Mesendoderm (in vitro differentiated cells): ENCODE measurements around the gene RASSF10.

ENCODE experiments used
- DNase-seq: peaks from one replicate; pipeline ENCODE4 v3.0.0; 2013
- H2AK5ac ChIP-seq: 2 replicates; pipeline ENCODE4 v1.6.1; 2013; ENCODE audit warnings: low read length, inconsistent platforms
- H2BK120ac ChIP-seq: 2 replicates; pipeline ENCODE4 v1.6.1; 2013; ENCODE audit warnings: low read depth, mild to moderate bottlenecking, low read length, moderate library complexity, mixed read lengths
- H2BK15ac ChIP-seq: replicated peaks from 2 replicates; pipeline ENCODE4 v1.6.1; 2013; ENCODE audit warnings: low read depth, mild to moderate bottlenecking, moderate library complexity
- H2BK5ac ChIP-seq: 2 replicates; pipeline ENCODE4 v1.6.1; 2013; ENCODE audit warnings: low read length, inconsistent platforms
- H3K18ac ChIP-seq: 2 replicates; pipeline ENCODE4 v1.6.1; 2013; ENCODE audit warnings: mild to moderate bottlenecking, low read length, mixed read lengths
- H3K23ac ChIP-seq: one replicate; pipeline ENCODE4 v1.6.1; 2013; ENCODE audit warnings: low read length
- H3K27ac ChIP-seq: 2 replicates; pipeline ENCODE4 v1.5.1; 2013; ENCODE audit warnings: low read depth, mild to moderate bottlenecking, inconsistent platforms, low read length, moderate library complexity
- H3K27me3 ChIP-seq: 2 replicates; pipeline ENCODE4 v1.6.1; 2013; ENCODE audit warnings: low read length, control low read depth, mild to moderate bottlenecking, inconsistent platforms; ENCODE audit not compliant: insufficient read depth, poor library complexity
- H3K36me3 ChIP-seq: 2 replicates; pipeline ENCODE4 v1.6.1; 2013; ENCODE audit warnings: low read length, inconsistent platforms; ENCODE audit not compliant: control insufficient read depth, insufficient read depth
- H3K4ac ChIP-seq: one replicate; pipeline ENCODE4 v1.6.1; 2013; ENCODE audit warnings: low read depth, mild to moderate bottlenecking, low read length, moderate library complexity
- H3K4me1 ChIP-seq: 2 replicates; pipeline ENCODE4 v1.6.1; 2013; ENCODE audit warnings: low read depth, low read length, inconsistent platforms; ENCODE audit not compliant: control insufficient read depth
- H3K4me2 ChIP-seq: 2 replicates; pipeline ENCODE4 v1.6.1; 2013; ENCODE audit warnings: low read length
- H3K4me3 ChIP-seq: 2 replicates; pipeline ENCODE4 v1.5.1; 2013; ENCODE audit warnings: mild to moderate bottlenecking, low read length
- H3K56ac ChIP-seq: one replicate; pipeline ENCODE4 v1.6.1; 2013; ENCODE audit warnings: low read length
- H3K79me1 ChIP-seq: 2 replicates; pipeline ENCODE4 v1.6.1; 2013; ENCODE audit warnings: low read length, inconsistent platforms
- H3K79me2 ChIP-seq: 2 replicates; pipeline ENCODE4 v1.6.1; 2013; ENCODE audit warnings: mild to moderate bottlenecking, low read length; ENCODE audit not compliant: control insufficient read depth, insufficient read depth
- H3K9ac ChIP-seq: 2 replicates; pipeline ENCODE4 v1.6.1; 2013; ENCODE audit warnings: low read length, inconsistent platforms
- H4K5ac ChIP-seq: one replicate; pipeline ENCODE4 v1.6.1; 2013; ENCODE audit warnings: low read length
- H4K8ac ChIP-seq: one replicate; pipeline ENCODE4 v1.6.1; 2013; ENCODE audit warnings: low read depth, mild to moderate bottlenecking, control low read depth, low read length, moderate library complexity
- WGBS: extraction: QIAGEN DNeasy Blood & Tissue Kit; methylation state at CpG from one replicate; pipeline ENCODE4 v1.1.7; 2013; ENCODE audit warnings: low lambda C conversion rate, missing lambda C conversion rate; ENCODE audit not compliant: insufficient coverage; ENCODE audit errors: extremely low coverage; 5-methylcytosine and 5-hydroxymethylcytosine counted together

RASSF10 gene

DNA sequence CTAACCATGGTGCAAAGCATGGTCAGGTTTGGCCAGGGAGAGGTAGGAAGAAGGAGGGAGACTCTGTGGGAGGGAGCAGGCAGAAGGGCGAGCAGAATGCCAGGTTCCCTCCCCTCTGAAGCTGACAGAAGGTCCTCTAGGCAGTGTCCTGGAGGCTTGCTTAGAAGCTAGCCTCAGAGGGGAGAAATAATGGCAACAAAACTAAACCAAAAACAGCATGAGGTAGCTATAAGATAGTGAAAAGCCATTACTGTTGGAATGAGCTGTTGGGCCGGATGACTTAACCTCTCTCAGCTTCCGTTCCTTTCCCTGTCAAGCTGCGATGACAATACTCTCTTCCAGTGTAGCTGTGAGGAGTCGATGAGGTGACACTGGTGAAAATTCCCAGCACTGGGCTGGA lies 36.6 kb downstream of the RASSF10 start:
- Histone ChIP-seq H3K79me2 (no peaks in the 10 kb centered on the region), H4K5ac (no peak overlapping the region), H3K23ac (no peak overlapping the region), H3K9ac (no peak overlapping the region), H2AK5ac (no peak overlapping the region), H3K4me1 (peaks cover 2% of the 10 kb centered on the region), H3K4me3 (no peak overlapping the region), H2BK120ac (no peak overlapping the region), H3K4ac (no peak overlapping the region), H2BK5ac (no peak overlapping the region), H3K27me3 (no peaks in the 10 kb centered on the region), H3K56ac (no peak overlapping the region), H3K27ac (no peak overlapping the region), H3K36me3 (no peaks in the 10 kb centered on the region), H3K18ac (no peak overlapping the region), H3K4me2 (no peak overlapping the region), H2BK15ac (no peak overlapping the region), H4K8ac (no peak overlapping the region), H3K79me1 (no peaks in the 10 kb centered on the region)
- peak; percentile 68 for DNase-seq
- WGBS, result no CpG with 5 or more reads among the region's 5 CpGs

DNA sequence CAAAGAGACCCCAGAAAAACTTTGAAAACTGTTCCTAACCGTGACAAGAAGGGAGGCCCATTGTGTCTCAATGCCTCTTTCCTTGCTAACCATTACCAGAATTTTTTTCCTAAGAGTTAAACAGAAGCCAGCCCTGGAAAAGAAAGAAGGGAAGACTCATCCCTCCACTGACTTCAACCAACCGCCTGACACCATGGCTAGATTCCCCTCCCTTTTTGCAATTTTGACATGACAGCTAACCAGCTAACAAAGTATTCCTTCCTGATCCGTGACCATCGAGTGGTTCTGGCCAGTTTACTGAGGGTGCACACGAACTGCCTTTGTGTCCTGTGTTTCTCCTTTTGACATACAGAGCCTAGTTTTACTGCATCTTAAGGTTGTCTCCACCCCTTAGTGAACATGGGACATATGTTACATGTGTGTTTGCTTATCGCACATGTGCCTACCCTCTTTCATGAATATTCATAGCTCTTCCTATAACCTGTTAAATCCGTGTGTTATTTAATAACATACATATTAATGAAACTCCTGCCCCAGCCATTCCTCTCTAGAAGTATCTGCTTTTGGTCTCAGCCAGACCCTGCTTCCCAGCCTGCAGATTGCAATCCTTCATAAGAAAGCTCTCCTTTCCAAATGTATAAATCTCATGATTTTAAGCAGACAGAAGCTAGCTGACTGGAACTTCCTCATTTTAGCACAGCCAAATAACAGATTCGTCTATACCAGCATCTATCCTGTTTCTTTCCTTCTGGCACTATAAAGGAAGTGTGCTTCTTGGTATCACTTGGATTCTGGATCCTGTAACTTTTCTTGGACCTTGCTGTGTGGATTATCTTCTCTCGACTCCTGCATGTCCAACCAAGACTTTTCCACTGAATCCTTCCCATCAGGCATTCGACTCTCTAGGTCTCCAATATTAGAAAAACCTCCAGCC lies 37.8 kb downstream of the RASSF10 start:
- Histone ChIP-seq H3K56ac (no peak overlapping the region), H3K36me3 (no peaks in the 10 kb centered on the region), H3K79me2 (no peaks in the 10 kb centered on the region), H3K9ac (no peak overlapping the region), H3K27ac (no peak overlapping the region), H3K79me1 (no peaks in the 10 kb centered on the region), H2BK15ac (no peak overlapping the region), H2BK5ac (no peak overlapping the region), H3K23ac (no peak overlapping the region), H3K4me3 (no peak overlapping the region), H3K4me1 (peaks cover 2% of the 10 kb centered on the region), H3K4ac (no peak overlapping the region), H3K18ac (no peak overlapping the region), H4K5ac (no peak overlapping the region), H2AK5ac (no peak overlapping the region), H4K8ac (no peak overlapping the region), H3K27me3 (no peaks in the 10 kb centered on the region), H2BK120ac (no peak overlapping the region), H3K4me2 (no peak overlapping the region)
- no peak for DNase-seq
- no CpG with 5 or more reads among the region's 10 CpGs for WGBS

DNA sequence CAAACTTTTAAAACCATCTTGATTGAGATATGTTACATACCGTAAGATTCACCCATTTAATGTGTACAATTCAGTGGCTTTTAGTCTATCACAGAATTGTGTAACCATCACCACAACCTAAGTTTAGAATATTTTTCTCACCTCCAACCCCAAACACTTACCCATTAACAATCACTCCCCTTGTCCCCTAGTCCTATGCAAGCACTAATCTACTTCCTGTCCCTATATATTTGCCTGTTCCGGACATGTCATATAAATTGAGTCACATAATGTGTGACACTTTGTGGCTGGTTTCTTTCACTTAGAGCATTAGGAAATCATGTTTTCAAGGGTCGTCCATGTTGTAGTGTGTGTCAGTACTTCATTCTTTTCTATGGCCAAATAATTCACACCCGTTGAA lies 38.8 kb downstream of the RASSF10 start:
- H3K18ac ChIP-seq, result no peak overlapping the region
- no peak overlapping the region for H4K5ac ChIP-seq
- no peak overlapping the region for H3K27ac ChIP-seq
- no CpG with 5 or more reads among the region's 4 CpGs for WGBS
- H3K4me1 ChIP-seq, result peaks cover 8% of the 10 kb centered on the region
- H3K4ac ChIP-seq, result no peak overlapping the region
- no peak overlapping the region for H4K8ac ChIP-seq
- no peaks in the 10 kb centered on the region for H3K79me1 ChIP-seq
- H3K9ac ChIP-seq, result no peak overlapping the region
- H3K4me2 ChIP-seq, result no peak overlapping the region
- no peak overlapping the region for H3K4me3 ChIP-seq
- H2BK120ac ChIP-seq, result no peak overlapping the region
- no peak overlapping the region for H2AK5ac ChIP-seq
- H3K23ac ChIP-seq, result no peak overlapping the region
- no peak for DNase-seq
- no peaks in the 10 kb centered on the region for H3K36me3 ChIP-seq
- no peak overlapping the region for H3K56ac ChIP-seq
- no peak overlapping the region for H2BK5ac ChIP-seq
- no peak overlapping the region for H2BK15ac ChIP-seq
- H3K79me2 ChIP-seq, result no peaks in the 10 kb centered on the region
- no peaks in the 10 kb centered on the region for H3K27me3 ChIP-seq

DNA sequence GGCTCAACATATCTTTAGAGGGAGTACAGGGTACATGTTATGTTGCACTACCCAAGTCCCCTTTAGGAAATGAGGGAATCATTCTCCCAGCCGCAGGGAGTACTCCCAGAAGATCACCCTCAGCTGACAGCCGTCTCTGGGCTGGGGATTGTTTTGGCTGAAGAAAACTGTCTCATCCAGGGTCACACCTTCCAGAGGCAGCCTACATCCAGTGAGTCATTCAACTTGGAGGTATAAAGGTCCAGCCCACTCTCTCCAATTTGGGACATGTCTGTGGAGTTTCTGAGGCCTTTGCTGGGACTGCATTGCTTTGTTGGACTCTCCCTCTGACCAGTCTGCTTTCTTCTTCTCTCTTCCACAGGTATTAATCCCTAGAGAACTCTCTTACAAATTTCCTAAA lies 42.1 kb downstream of the RASSF10 start:
- H3K27ac ChIP-seq, result no peak overlapping the region
- no peak overlapping the region for H4K8ac ChIP-seq
- H3K23ac ChIP-seq, result no peak overlapping the region
- DNase-seq, result peak; percentile 31
- H2BK120ac ChIP-seq, result no peak overlapping the region
- no peak overlapping the region for H4K5ac ChIP-seq
- no peak overlapping the region for H3K4ac ChIP-seq
- H3K4me1 ChIP-seq, result peaks cover 7% of the 10 kb centered on the region
- H2BK15ac ChIP-seq, result no peak overlapping the region
- H3K9ac ChIP-seq, result no peak overlapping the region
- no peak overlapping the region for H3K4me2 ChIP-seq
- H3K4me3 ChIP-seq, result no peak overlapping the region
- H3K18ac ChIP-seq, result peak overlapping the region; percentile 14
- H3K79me2 ChIP-seq, result no peaks in the 10 kb centered on the region
- no CpG with 5 or more reads among the region's 2 CpGs for WGBS
- H3K36me3 ChIP-seq, result no peaks in the 10 kb centered on the region
- no peak overlapping the region for H3K56ac ChIP-seq
- no peaks in the 10 kb centered on the region for H3K27me3 ChIP-seq
- no peak overlapping the region for H2BK5ac ChIP-seq
- no peak overlapping the region for H2AK5ac ChIP-seq
- H3K79me1 ChIP-seq, result no peaks in the 10 kb centered on the region

DNA sequence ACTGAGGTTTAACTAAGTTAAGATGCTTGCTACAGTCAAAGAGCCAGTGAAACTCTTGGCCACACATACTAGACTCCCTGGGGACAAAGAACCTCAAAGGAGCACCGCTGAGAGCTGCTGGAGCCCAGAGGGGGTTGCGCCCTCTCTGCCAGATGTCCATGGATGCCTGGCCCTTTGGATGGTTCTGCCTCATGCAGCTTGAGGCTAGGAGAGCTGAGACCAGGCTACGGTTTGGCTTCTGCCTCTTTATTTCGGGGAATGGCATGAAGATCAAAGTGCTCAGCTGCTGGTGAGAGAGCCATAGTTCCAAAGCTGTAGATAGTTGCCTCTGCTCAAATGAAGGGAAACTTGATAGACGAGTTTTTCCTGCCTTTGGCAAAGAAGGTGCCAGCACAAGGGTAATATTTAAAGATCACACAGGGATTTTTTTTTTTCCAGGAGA lies 43.0 kb downstream of the RASSF10 start:
- Histone ChIP-seq H3K4me2 (no peak overlapping the region), H3K56ac (no peak overlapping the region), H4K5ac (no peak overlapping the region), H3K4me1 (peaks cover 7% of the 10 kb centered on the region), H3K23ac (no peak overlapping the region), H2AK5ac (no peak overlapping the region), H3K79me2 (no peaks in the 10 kb centered on the region), H4K8ac (no peak overlapping the region), H3K4me3 (no peak overlapping the region), H3K9ac (no peak overlapping the region), H3K36me3 (no peaks in the 10 kb centered on the region), H2BK5ac (no peak overlapping the region), H3K79me1 (no peaks in the 10 kb centered on the region), H2BK120ac (no peak overlapping the region), H3K27ac (no peak overlapping the region), H2BK15ac (no peak overlapping the region), H3K27me3 (no peaks in the 10 kb centered on the region), H3K4ac (no peak overlapping the region), H3K18ac (no peak overlapping the region)
- DNase-seq, result peak; percentile 18
- WGBS, result no CpG with 5 or more reads among the region's 5 CpGs
